ENCODE data around the gene CORO2A.
"Not testable (repeated sequence)": the region's sequence is repeated elsewhere in the genome, so short reads cannot be mapped to it uniquely, and the experiment has no call there.

- TF ChIP-seq POLR2AphosphoS5, CTCF (IDR thresholded peaks at IDR 0.05): not testable (repeated sequence)
Observed at GRCh38 chr9:98090674-98091073, 101.8 kb downstream of the CORO2A start.
